GM12878 (cell line): ENCODE results near the gene C1GALT1. TPM values are rescaled to one million over a fixed set of nuclear protein-coding genes. Genes with fewer than 3 reads are reported as not detected.

Experiments
- ATAC-seq: fragments of 200-7000 bp; cut with Tn5 transposase; 3 replicates; pipeline ENCODE4 v1.9.1; 2020; ENCODE audit warnings: mild to moderate bottlenecking, moderate library complexity
- BruUV-seq: library from RNA; stranded (reverse); fragments of 400-500 nt; replicated peaks from 2 replicates; lab custom pipeline; 2021; lab: Mats Ljungman, UMichigan
- CTCF ChIA-PET: fragments of 300-600 bp; sonication (Branson Sonifier 250); formaldehyde crosslinking; extraction: SDS; loops from one replicate; lab custom pipeline; 2021; ENCODE audit warnings: inconsistent platforms; lab: Yijun Ruan, JAX
- POLR2A ChIA-PET: fragments of 350-600 bp; formaldehyde crosslinking; extraction: SDS; loops from one replicate; lab custom pipeline; 2021; ENCODE audit warnings: inconsistent platforms; lab: Charles Lee
- RAD21 ChIA-PET: fragments of 300-600 bp; sonication (Branson Sonifier 250); formaldehyde crosslinking; loops from one replicate; lab custom pipeline; 2023; ENCODE audit warnings: antibody characterized with exemption; ENCODE audit not compliant: unreplicated experiment; lab: Charles Lee
- SMC1A ChIA-PET: fragments of 300-600 bp; sonication (Branson Sonifier 250); formaldehyde crosslinking; loops from one replicate; lab custom pipeline; 2023; ENCODE audit not compliant: unreplicated experiment, uncharacterized antibody; lab: Charles Lee
- DNase-seq: peaks from one replicate; pipeline ENCODE4 v3.0.0-alpha.2; 2011; ENCODE audit warnings: low read depth, low spot score
- FAIRE-seq: peaks from 3 replicates; lab custom pipeline; 2011; peaks lifted over from hg19 to GRCh38; lab: Jason Lieb, UNC
- H2AFZ ChIP-seq: 2 replicates; pipeline ENCODE4 v1.6.0; 2011; ENCODE audit warnings: low read depth, low read length, control low read depth; ENCODE audit not compliant: control insufficient read depth
- H3K27ac ChIP-seq: 2 replicates; pipeline ENCODE4 v1.5.1; 2011; ENCODE audit warnings: control low read depth; ENCODE audit not compliant: control insufficient read depth, insufficient read depth
- H3K27me3 ChIP-seq, 2 experiments: replicated peaks in 1 of 2; 2 replicates each; pipeline versions ENCODE4 v1.6.0 to v1.6.1; 2011; ENCODE audit warnings: low read length in 1 of 2; ENCODE audit not compliant: control insufficient read depth in 2 of 2, insufficient read depth in 2 of 2
- H3K36me3 ChIP-seq, 2 experiments: 2 replicates each; pipeline ENCODE4 v1.5.1; 2011; ENCODE audit warnings: low read length in 1 of 2; ENCODE audit not compliant: control insufficient read depth in 2 of 2, insufficient read depth in 2 of 2
- H3K4me1 ChIP-seq: 2 replicates; pipeline ENCODE4 v1.6.1; 2011; ENCODE audit warnings: mild to moderate bottlenecking, low read length, moderate library complexity, mixed read lengths; ENCODE audit not compliant: control insufficient read depth, insufficient read depth
- H3K4me2 ChIP-seq: 2 replicates; pipeline ENCODE4 v1.6.0; 2011; ENCODE audit warnings: control low read depth; ENCODE audit not compliant: control insufficient read depth, insufficient read depth
- H3K4me3 ChIP-seq: fragments of 200-600 bp; sonication (generic); 2 replicates; pipeline ENCODE4 v1.5.1; 2016
- H3K79me2 ChIP-seq: 2 replicates; pipeline ENCODE4 v1.6.0; 2011; ENCODE audit warnings: low read length; ENCODE audit not compliant: control insufficient read depth, insufficient read depth
- H3K9ac ChIP-seq: 2 replicates; pipeline ENCODE4 v1.8.0; 2011; ENCODE audit warnings: low read length, control low read depth, mixed read lengths; ENCODE audit not compliant: control insufficient read depth, insufficient read depth
- H3K9me3 ChIP-seq: replicated peaks from 3 replicates; pipeline ENCODE4 v1.5.1; 2011; ENCODE audit warnings: mild to moderate bottlenecking, low read length; ENCODE audit not compliant: control insufficient read depth, insufficient read depth
- H4K20me1 ChIP-seq: 2 replicates; pipeline ENCODE4 v1.6.0; 2011; ENCODE audit not compliant: control insufficient read depth, insufficient read depth
- FOS ChIP-seq: IDR thresholded peaks from 3 replicates; pipeline ENCODE4 v1.6.1; 2011; ENCODE audit warnings: borderline replicate concordance; ENCODE audit not compliant: insufficient read length; ENCODE audit errors: extremely low read depth
- IRF4 ChIP-seq: IDR thresholded peaks from 2 replicates; pipeline ENCODE4 v1.6.1; 2011; ENCODE audit warnings: low read depth, low read length
- MTA2 ChIP-seq: fragments of 450-650 bp; IDR thresholded peaks from 2 replicates; pipeline ENCODE4 v1.6.1; 2016; ENCODE audit warnings: low read depth, mild to moderate bottlenecking, moderate library complexity
- NR2F1 ChIP-seq: fragments of 450-650 bp; conservative IDR thresholded peaks from 2 replicates; pipeline ENCODE4 v1.6.1; 2017; ENCODE audit warnings: mild to moderate bottlenecking
- RFX5 ChIP-seq: IDR thresholded peaks from 2 replicates; pipeline ENCODE4 v1.6.1; 2011; ENCODE audit warnings: low read depth, low read length, improper control_type of control experiment
- TAF1 ChIP-seq: IDR thresholded peaks from 2 replicates; pipeline ENCODE4 v1.6.1; 2011; ENCODE audit warnings: mild to moderate bottlenecking, low read depth, low read length, borderline replicate concordance
- TCF7 ChIP-seq: IDR thresholded peaks from 2 replicates; pipeline ENCODE4 v1.6.1; 2014; ENCODE audit warnings: antibody characterized with exemption, borderline replicate concordance
- ZNF207 ChIP-seq: fragments of 450-650 bp; IDR thresholded peaks from 2 replicates; pipeline ENCODE4 v1.6.1; 2014; ENCODE audit warnings: antibody characterized with exemption, mild to moderate bottlenecking, borderline replicate concordance
- ZNF274 ChIP-seq: IDR thresholded peaks from one replicate; pipeline ENCODE4 v1.8.0; 2011; ENCODE audit not compliant: insufficient read length, insufficient read depth
- WGBS: methylation state at CpG from one replicate; pipeline ENCODE4 v1.1.6; 2016; ENCODE audit warnings: low lambda C conversion rate; ENCODE audit not compliant: insufficient replicate concordance, insufficient coverage; ENCODE audit errors: missing lambda C conversion rate; 5-methylcytosine and 5-hydroxymethylcytosine counted together
- in situ Hi-C: fragments of 300-500 bp; cut with MboI; formaldehyde crosslinking; loops from 9 replicates; pipeline ENCODE4 v1.14.3; 2018; ENCODE audit warnings: mixed read lengths
- intact Hi-C: fragments of 100-400 bp; cut with micrococcal nuclease; formaldehyde crosslinking; loops from one replicate; pipeline ENCODE4 v1.14.2; 2022; ENCODE audit not compliant: unreplicated experiment
- polyA plus RNA-seq, 11 experiments: library from polyadenylated mRNA; depleted of rRNA in 4 of 11; unstranded in 6 of 11; stranded (reverse) in 5 of 11; fragments of >200 nt; fragmentation: Nextera tagmentation in 4 of 11; fragmentation: Illumina TruSeq in 1 of 11; extraction: Ambion mirVana in 4 of 11; extraction: Trizol in 1 of 11; gene quantifications; 1 replicate in 1 of 11; 2 replicates in 10 of 11; pipeline versions ENCODE4 v1.2.1 to v1.2.3, GENCODE V29; 2011 to 2016; ENCODE audit warnings: inconsistent platforms in 2 of 11, missing spikeins in 2 of 11, low read depth in 1 of 11
- total RNA-seq, 4 experiments: library from RNA; depleted of rRNA in 3 of 4; stranded (reverse); fragments of >200 nt in 3 of 4; fragmentation: Illumina TruSeq in 1 of 4; extraction: Trizol in 1 of 4; gene quantifications; 2 replicates each; pipeline versions ENCODE4 v1.2.1 to v1.2.3, GENCODE V29; 2013 to 2021

The C1GALT1 gene
- total and polyA plus RNA-seq, 10 of the 15 experiments (the other 5 are each of a cell fraction or from before 2014, with no cell fraction given): 1.6 to 25.0 (median 8.5) TPM

GRCh38 chr7:7173956-7174632 is 8.2 kb upstream of the C1GALT1 start (continued):
- TF ChIP-seq FOS (no peak), NR2F1 (no peak)

GRCh38 chr7:7175075-7175695 is 7.2 kb upstream of the C1GALT1 start:
- Histone ChIP-seq H3K9me3 (no peaks in the 10 kb centered on the region; the same call in 2 of the 3 replicates), H3K27ac (no peak overlapping the region), H3K4me3 (no peak overlapping the region), H4K20me1 (no peaks in the 10 kb centered on the region), H3K9ac (no peak overlapping the region), H3K36me3 (no peaks in the 10 kb centered on the region)
- FAIRE-seq (no peak), ATAC-seq (no peak)
- CTCF ChIA-PET: interaction anchor here (1.4 kb wide), 1 partner anchor 72 kb away, joined by 4 read pairs; no protein-coding TSS in a partner anchor
- no peak for TF ChIP-seq ZNF207
- TF ChIP-seq ZNF274: no peak
- no peak for TF ChIP-seq MTA2
- TF ChIP-seq RFX5: no peak
- no peak for TF ChIP-seq TAF1
- no peak for TF ChIP-seq IRF4
- TF ChIP-seq TCF7: no peak
- TF ChIP-seq, all 136 proteins: peak for 0
- Histone ChIP-seq H3K4me2 (no peak overlapping the region), H2AFZ (no peak overlapping the region), H3K4me1 (no peaks in the 10 kb centered on the region), H3K27me3 (no peaks in the 10 kb centered on the region), H3K79me2 (no peaks in the 10 kb centered on the region)
- WGBS: 33% methylated on average over 2 of the region's 2 CpGs
- POLR2A ChIA-PET: no interaction called here
- DNase-seq: no peak
- intact Hi-C loops: no loop called here
- SMC1A ChIA-PET: interaction anchor here (0.7 to 2.1 kb wide), 4 partner anchors 11 to 248 kb away, joined by 3 to 10 read pairs (median 4); no protein-coding TSS in a partner anchor
- in situ Hi-C loops: no loop called here
- BruUV-seq: no TSS peak
- RAD21 ChIA-PET: no interaction called here
